Neural crest cell (in vitro differentiated cells): ENCODE results near the gene KREMEN2. TPM values are rescaled to one million over a fixed set of nuclear protein-coding genes. Genes with fewer than 3 reads are reported as not detected.

Source experiments
- DNase-seq: peaks from one replicate; pipeline ENCODE4 v3.0.0; 2021; ENCODE audit warnings: low read depth, mixed read lengths, low spot score
- H3K27ac Mint-ChIP-seq: one replicate; pipeline ENCODE4 v1.8.0; 2021; ENCODE audit warnings: mild to moderate bottlenecking, mixed read lengths; ENCODE audit not compliant: unreplicated experiment
- H3K27me3 Mint-ChIP-seq: 2 replicates; pipeline ENCODE4 v1.8.0; 2021; ENCODE audit warnings: low read depth, mild to moderate bottlenecking, mixed read lengths
- H3K36me3 Mint-ChIP-seq: 2 replicates; pipeline ENCODE4 v1.8.0; 2021; ENCODE audit warnings: low read depth, mild to moderate bottlenecking, mixed read lengths
- H3K4me1 Mint-ChIP-seq: 2 replicates; pipeline ENCODE4 v1.8.0; 2021; ENCODE audit warnings: mixed read lengths
- H3K4me3 Mint-ChIP-seq: one replicate; pipeline ENCODE4 v1.8.0; 2021; ENCODE audit warnings: mild to moderate bottlenecking, mixed read lengths
- H3K9me3 Mint-ChIP-seq: 2 replicates; pipeline ENCODE4 v1.8.0; 2021; ENCODE audit warnings: mixed read lengths
- total RNA-seq: library from RNA; stranded (reverse); gene quantifications from 2 replicates; pipeline ENCODE4 v1.2.1, GENCODE V29; 2021
- TF ChIP-seq, protein P1 (sequence below): fragments of 200-600 bp; sonication (generic); conservative IDR thresholded peaks from 2 replicates; pipeline ENCODE4 v1.5.0; 2021; ENCODE audit warnings: antibody characterized with exemption, mild to moderate bottlenecking

The KREMEN2 gene
- total RNA-seq, 1 donor from 2014 or later: 1.0 TPM

GRCh38 chr16:3009568-3010390, 45.7 kb downstream of the KREMEN2 start:
- DNase-seq: no peak
- Mint-ChIP-seq H3K36me3 (no peaks in the 10 kb centered on the region), H3K4me1 (peaks cover under 1% of the 10 kb centered on the region), H3K27me3 (peaks cover 100% of the 10 kb centered on the region), H3K27ac (no peak overlapping the region), H3K4me3 (no peak overlapping the region), H3K9me3 (no peaks in the 10 kb centered on the region)
- TF ChIP-seq, protein P1, sequence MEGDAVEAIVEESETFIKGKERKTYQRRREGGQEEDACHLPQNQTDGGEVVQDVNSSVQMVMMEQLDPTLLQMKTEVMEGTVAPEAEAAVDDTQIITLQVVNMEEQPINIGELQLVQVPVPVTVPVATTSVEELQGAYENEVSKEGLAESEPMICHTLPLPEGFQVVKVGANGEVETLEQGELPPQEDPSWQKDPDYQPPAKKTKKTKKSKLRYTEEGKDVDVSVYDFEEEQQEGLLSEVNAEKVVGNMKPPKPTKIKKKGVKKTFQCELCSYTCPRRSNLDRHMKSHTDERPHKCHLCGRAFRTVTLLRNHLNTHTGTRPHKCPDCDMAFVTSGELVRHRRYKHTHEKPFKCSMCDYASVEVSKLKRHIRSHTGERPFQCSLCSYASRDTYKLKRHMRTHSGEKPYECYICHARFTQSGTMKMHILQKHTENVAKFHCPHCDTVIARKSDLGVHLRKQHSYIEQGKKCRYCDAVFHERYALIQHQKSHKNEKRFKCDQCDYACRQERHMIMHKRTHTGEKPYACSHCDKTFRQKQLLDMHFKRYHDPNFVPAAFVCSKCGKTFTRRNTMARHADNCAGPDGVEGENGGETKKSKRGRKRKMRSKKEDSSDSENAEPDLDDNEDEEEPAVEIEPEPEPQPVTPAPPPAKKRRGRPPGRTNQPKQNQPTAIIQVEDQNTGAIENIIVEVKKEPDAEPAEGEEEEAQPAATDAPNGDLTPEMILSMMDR: no peak

DNA sequence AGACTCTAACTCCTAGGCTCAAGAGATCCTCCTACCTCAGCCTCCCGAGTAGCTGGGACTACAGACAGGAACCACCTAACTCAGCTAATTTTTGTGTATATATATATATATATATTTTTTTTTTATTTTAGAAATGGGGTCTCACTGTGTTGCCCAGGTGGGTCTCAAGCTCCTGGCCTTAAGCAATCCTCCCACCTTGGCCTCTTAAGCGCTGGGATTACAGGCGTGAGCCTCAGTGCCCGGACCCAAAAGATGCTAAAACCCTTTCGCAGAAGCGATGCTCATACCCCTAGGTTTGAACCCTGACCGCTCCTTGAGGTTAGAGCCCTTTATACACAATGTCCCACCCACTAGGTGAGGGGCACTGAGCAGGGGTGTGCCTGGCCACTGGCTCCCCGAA, 46.4 kb downstream of the KREMEN2 start:
- Mint-ChIP-seq H3K4me3 (no peak overlapping the region), H3K27me3 (peaks cover 99% of the 10 kb centered on the region), H3K4me1 (peaks cover 4% of the 10 kb centered on the region), H3K27ac (no peak overlapping the region), H3K36me3 (no peaks in the 10 kb centered on the region), H3K9me3 (no peaks in the 10 kb centered on the region)
- TF ChIP-seq, protein P1: no peak
- DNase-seq: no peak

DNA sequence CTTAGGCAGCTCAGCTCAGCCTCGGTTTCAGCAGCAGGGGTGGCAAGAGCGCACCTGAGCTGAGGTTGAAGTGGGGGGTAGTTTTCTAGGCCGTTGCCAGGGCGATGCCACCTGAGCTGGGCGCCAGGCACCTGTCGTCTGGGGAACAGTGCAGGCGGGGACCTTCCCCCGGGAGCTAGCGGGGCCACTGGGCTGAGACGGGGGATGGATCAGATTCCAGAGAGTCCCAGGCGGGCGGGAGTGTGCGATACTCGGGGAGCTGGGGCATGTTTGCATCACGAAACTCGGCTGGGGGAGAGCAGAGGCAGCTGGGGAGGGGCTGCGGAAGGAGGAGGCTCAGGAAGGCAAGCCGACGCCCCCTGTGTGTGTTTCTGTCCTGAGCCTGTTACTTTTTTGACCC, 48.2 kb downstream of the KREMEN2 start:
- Mint-ChIP-seq H3K9me3 (no peaks in the 10 kb centered on the region), H3K36me3 (no peaks in the 10 kb centered on the region), H3K27ac (no peak overlapping the region), H3K4me3 (no peak overlapping the region), H3K27me3 (peaks cover 99% of the 10 kb centered on the region), H3K4me1 (peaks cover 4% of the 10 kb centered on the region)
- no peak for DNase-seq
- TF ChIP-seq, protein P1: no peak

DNA sequence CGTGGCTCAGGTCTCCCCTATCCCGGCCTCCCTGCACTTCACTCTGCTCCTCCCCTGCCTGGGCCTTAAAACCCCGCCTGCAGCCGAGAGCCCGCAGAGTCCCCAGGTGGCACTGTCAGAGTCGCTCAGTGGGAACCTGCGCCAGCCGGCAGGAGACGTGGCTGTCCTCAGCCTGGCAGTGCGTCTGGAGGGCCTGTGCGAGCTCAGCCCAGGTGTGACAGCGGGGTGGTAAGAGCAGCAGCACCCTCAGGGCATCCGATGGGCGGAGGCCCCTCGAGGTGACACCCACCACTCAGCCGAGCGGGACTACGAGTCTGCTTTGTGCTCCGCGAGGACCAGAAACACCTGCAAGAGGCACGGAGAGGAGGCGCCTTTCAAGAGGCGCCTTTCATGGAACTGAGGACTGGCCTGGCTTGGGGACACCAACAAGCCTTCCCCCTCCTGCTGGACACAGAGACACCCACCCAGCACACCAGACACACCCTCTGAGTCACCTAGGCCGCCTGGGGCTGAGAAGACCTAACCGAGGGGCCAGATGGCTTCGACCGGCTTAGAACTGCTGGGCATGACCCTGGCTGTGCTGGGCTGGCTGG, 48.8 kb downstream of the KREMEN2 start, which contains the start of gene CLDN9:
Gene CLDN9, plus strand, starts transcription at position 96 of the 593 bp plus-strand sequence. Its CDS starts 440 bp downstream, at position 536.
- Mint-ChIP-seq H3K4me3 (no peak within 1 kb of the TSS), H3K4me1 (peaks cover 4% of the 10 kb centered on the region), H3K36me3 (no peaks in the 10 kb centered on the region), H3K27me3 (peaks cover 96% of the 10 kb centered on the region), H3K9me3 (no peaks in the 10 kb centered on the region), H3K27ac (no peak within 1 kb of the TSS)
- TF ChIP-seq, protein P1: no peak
- DNase-seq: no peak

GRCh38 chr16:3013491-3013951, 49.4 kb downstream of the KREMEN2 start:
- Mint-ChIP-seq H3K4me3 (no peak overlapping the region), H3K36me3 (no peaks in the 10 kb centered on the region), H3K27me3 (peaks cover 96% of the 10 kb centered on the region), H3K9me3 (no peaks in the 10 kb centered on the region), H3K4me1 (peaks cover 4% of the 10 kb centered on the region), H3K27ac (no peak overlapping the region)
- TF ChIP-seq, protein P1: no peak
- DNase-seq: no peak
